SH-SY5Y (cell line): ENCODE data around the gene NTRK2.

Source experiments
- GATA2 ChIP-seq: IDR thresholded peaks from 2 replicates; pipeline ENCODE4 v1.6.1; 2011; ENCODE audit warnings: mild to moderate bottlenecking, low read depth, low read length
- GATA3 ChIP-seq: IDR thresholded peaks from 2 replicates; pipeline ENCODE4 v1.6.1; 2011; ENCODE audit warnings: low read depth, mild to moderate bottlenecking, low read length, moderate library complexity

NTRK2 gene

GRCh38 chr9:84917366-84918070 is 248.0 kb downstream of the NTRK2 start:
- TF ChIP-seq GATA2 (no peak), GATA3 (no peak)

- TF ChIP-seq GATA3, result no peak
- TF ChIP-seq GATA2, result no peak
Observed at GRCh38 chr9:84919440-84919839, 249.9 kb downstream of the NTRK2 start.

GRCh38 chr9:84921175-84921574 is 251.6 kb downstream of the NTRK2 start:
- TF ChIP-seq GATA3 (no peak), GATA2 (no peak)

- TF ChIP-seq GATA2 (no peak), GATA3 (no peak)
Observed at GRCh38 chr9:84922051-84922450, 252.5 kb downstream of the NTRK2 start.

GRCh38 chr9:84924266-84924665 is 254.7 kb downstream of the NTRK2 start:
- TF ChIP-seq GATA2 (no peak), GATA3 (no peak)

- TF ChIP-seq GATA3, result no peak
- no peak for TF ChIP-seq GATA2
Observed at GRCh38 chr9:84925225-84925872, 255.8 kb downstream of the NTRK2 start.

- TF ChIP-seq GATA3 (no peak), GATA2 (no peak)
Observed at GRCh38 chr9:84926793-84927192, 257.3 kb downstream of the NTRK2 start.

- TF ChIP-seq GATA2 (no peak), GATA3 (no peak)
Observed at GRCh38 chr9:84928419-84928818, 258.9 kb downstream of the NTRK2 start.

- no peak for TF ChIP-seq GATA3
- TF ChIP-seq GATA2, result no peak
Observed at GRCh38 chr9:84929068-84929467, 259.5 kb downstream of the NTRK2 start.

- TF ChIP-seq GATA3, result no peak
- TF ChIP-seq GATA2, result no peak
Observed at GRCh38 chr9:84932915-84933527, 263.5 kb downstream of the NTRK2 start.

GRCh38 chr9:84935528-84936117 is 266.1 kb downstream of the NTRK2 start:
- TF ChIP-seq GATA3 (no peak), GATA2 (no peak)

- no peak for TF ChIP-seq GATA2
- TF ChIP-seq GATA3, result no peak
Observed at GRCh38 chr9:84937180-84937579, 267.7 kb downstream of the NTRK2 start.

GRCh38 chr9:84937581-84937980 is 268.1 kb downstream of the NTRK2 start:
- no peak for TF ChIP-seq GATA2
- no peak for TF ChIP-seq GATA3

- TF ChIP-seq GATA2, result no peak
- TF ChIP-seq GATA3, result no peak
Observed at GRCh38 chr9:84939774-84940173, 270.2 kb downstream of the NTRK2 start.

GRCh38 chr9:84940294-84940693 is 270.8 kb downstream of the NTRK2 start:
- TF ChIP-seq GATA3 (no peak), GATA2 (no peak)

GRCh38 chr9:84941792-84942191 is 272.3 kb downstream of the NTRK2 start:
- TF ChIP-seq GATA2 (no peak), GATA3 (no peak)
